ENCODE measurements around the gene SMAD7. TPM values are rescaled to one million over a fixed set of nuclear protein-coding genes. Genes with fewer than 3 reads are reported as not detected.

The SMAD7 gene
- total RNA-seq, 2 donors from 2014 or later = 55.1 to 98.1 TPM

GRCh38 chr18:48899558-48900174, 51.1 kb downstream of the SMAD7 start:
- Histone ChIP-seq H3K27me3 (no peaks in the 10 kb centered on the region), H3K9me3 (peaks cover 1 to 2% of the 10 kb centered on the region in 2 donors), H3K27ac (no peak overlapping the region), H3K4me1 (peaks cover 0 to 27% of the 10 kb centered on the region in 2 donors), H3K4me3 (no peak overlapping the region), H3K36me3 (no peaks in the 10 kb centered on the region)
- DNase-seq (ENCODE audit: low spot score) = no peak
- no peak for TF ChIP-seq CTCF (IDR thresholded peaks at IDR 0.05)

DNA sequence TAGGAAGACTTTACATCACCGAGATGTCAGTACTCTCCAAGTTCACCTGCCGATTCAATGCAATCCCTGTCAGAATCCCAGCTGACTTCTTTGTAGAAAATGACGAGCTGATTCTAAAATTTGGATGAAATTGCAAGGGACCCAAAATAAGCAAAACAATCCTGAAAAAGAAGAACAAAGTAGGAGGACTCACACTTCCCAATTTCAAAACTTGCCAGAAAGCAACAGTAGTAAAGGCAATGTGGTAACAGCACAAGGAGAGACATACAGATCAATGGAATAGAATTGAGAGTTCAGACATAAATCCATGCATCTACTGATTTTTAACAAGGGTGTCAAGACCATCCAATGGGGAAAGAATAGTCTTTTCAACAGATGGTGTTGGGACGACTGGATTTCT, 52.2 kb downstream of the SMAD7 start:
- no peak for DNase-seq (ENCODE audit: low spot score)
- Histone ChIP-seq H3K27me3 (no peaks in the 10 kb centered on the region), H3K36me3 (no peaks in the 10 kb centered on the region), H3K9me3 (no peaks in the 10 kb centered on the region), H3K4me1 (peaks cover 0 to 27% of the 10 kb centered on the region in 2 donors), H3K4me3 (no peak overlapping the region), H3K27ac (no peak overlapping the region)
- no peak for TF ChIP-seq CTCF (IDR thresholded peaks at IDR 0.05)

GRCh38 chr18:48897531-48897930, 53.2 kb downstream of the SMAD7 start:
- no peak for TF ChIP-seq CTCF (IDR thresholded peaks at IDR 0.05)
- no peak for DNase-seq (ENCODE audit: low spot score)
- peaks cover 0 to 19% of the 10 kb centered on the region in 2 donors for H3K4me1 ChIP-seq

DNA sequence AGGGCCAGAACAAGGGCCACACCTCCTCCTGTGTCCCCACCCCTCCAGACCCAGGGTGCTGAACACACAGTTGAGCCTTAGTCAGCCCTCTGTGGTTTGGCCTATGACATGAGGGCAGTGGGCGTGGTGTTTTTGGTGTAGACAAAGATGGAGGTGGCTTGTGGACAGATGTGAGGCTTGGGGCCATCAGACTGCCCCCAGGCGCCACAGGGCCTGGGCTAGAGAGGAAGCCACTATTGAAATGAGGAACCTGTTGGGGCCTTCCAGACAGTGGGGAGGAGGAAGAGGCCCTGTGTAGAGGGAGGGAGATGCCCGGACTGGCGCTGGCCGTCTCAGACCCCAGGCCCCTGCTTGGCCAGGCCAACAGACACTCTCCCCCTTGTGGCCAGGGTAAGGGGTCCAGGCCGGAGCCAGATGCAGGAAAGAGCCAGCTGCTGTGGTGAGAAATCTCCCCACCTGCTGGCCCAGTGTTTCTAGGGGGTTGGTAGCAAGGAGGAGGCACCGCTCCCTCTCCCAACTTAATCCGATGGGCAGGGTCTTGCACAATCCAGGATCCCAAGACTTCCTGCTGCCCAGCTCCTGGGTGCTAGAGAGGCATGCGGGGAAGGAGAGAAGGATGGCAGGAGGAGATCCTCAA, 53.8 kb downstream of the SMAD7 start:
- no peak for TF ChIP-seq CTCF (IDR thresholded peaks at IDR 0.05)
- no peaks in the 10 kb centered on the region for H3K36me3 ChIP-seq
- no peaks in the 10 kb centered on the region for H3K27me3 ChIP-seq
- peak; percentile 81 for DNase-seq (ENCODE audit: low spot score)
- H3K4me3 ChIP-seq = no peak overlapping the region
- H3K27ac ChIP-seq = peak overlapping the region; percentile 16 to 53
- no peaks in the 10 kb centered on the region for H3K9me3 ChIP-seq
- peaks cover 0 to 14% of the 10 kb centered on the region in 2 donors for H3K4me1 ChIP-seq

More at GRCh38 chr18:48897531-48897930, 53.2 kb downstream of the SMAD7 start:
- no peaks in the 10 kb centered on the region for H3K27me3 ChIP-seq
- H3K9me3 ChIP-seq = no peaks in the 10 kb centered on the region
- peak overlapping the region; percentile 16 to 53 for H3K27ac ChIP-seq
- H3K36me3 ChIP-seq = no peaks in the 10 kb centered on the region
- no peak overlapping the region for H3K4me3 ChIP-seq

DNA sequence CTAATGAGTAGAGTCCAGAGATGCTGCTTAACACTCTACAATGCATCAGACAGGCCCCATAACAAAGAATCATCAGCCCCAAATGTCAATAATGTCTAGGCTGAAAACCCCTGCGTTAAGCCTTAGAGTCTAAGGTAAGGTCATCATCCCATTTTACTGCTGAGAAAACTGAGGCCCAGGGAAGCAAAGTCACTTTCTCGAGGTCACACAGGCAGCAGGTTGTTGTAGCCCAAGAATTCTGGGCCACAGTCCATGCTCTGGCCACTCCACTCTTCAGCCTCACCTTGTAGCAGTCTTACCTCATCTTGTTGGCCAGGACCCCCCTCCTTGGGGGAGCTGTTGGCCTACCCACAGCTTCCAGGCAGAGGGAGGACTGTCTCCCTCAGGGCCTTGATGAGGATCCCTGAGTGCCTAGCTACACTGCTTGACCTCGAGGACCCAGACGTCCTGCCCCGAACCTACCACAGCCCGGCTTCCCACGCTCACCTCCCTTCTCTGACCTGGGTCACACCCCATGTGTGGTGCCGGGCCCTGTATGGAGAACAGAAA, 54.4 kb downstream of the SMAD7 start:
- Histone ChIP-seq H3K27me3 (no peaks in the 10 kb centered on the region), H3K27ac (peak overlapping the region; percentile 16 to 53), H3K4me1 (peaks cover 0 to 8% of the 10 kb centered on the region in 2 donors), H3K9me3 (no peaks in the 10 kb centered on the region), H3K36me3 (no peaks in the 10 kb centered on the region), H3K4me3 (no peak overlapping the region)
- DNase-seq (ENCODE audit: low spot score) = no peak
- TF ChIP-seq CTCF (IDR thresholded peaks at IDR 0.05) = no peak
